Sigmoid colon (tissue), 3 donors: ENCODE data around the gene SND1.

ENCODE experiments used
- CTCF ChIP-seq, 4 experiments: fragments of 450-650 bp in 3 of 4; fragments of 200-600 bp in 1 of 4; IDR thresholded peaks; one replicate each; pipeline ENCODE4 v1.5.1; 2016 to 2019; ENCODE audit warnings: antibody characterized with exemption in 4 of 4, mild to moderate bottlenecking in 3 of 4, moderate library complexity in 2 of 4
- POLR2A ChIP-seq, 2 donors: fragments of 450-650 bp; IDR thresholded peaks; one replicate each; pipeline ENCODE4 v1.6.1; 2016; ENCODE audit warnings: antibody characterized with exemption in 2 of 2, mild to moderate bottlenecking in 2 of 2, moderate library complexity in 2 of 2

GRCh38 chr7:127807829-127808228 is 155.8 kb downstream of the SND1 start:
- TF ChIP-seq POLR2A (IDR thresholded peaks at IDR 0.05) (no peak), CTCF (IDR thresholded peaks at IDR 0.05) (no peak)
